GM12878 (cell line): ENCODE measurements around the gene NUP214.

Experiments used
- CEBPB ChIP-seq, 2 experiments: fragments of 150-350 bp in 1 of 2; IDR thresholded peaks; 2 replicates each; pipeline ENCODE4 v1.6.1; 2012 to 2014; ENCODE audit warnings: low read depth in 2 of 2, low read length in 2 of 2, borderline replicate concordance in 1 of 2, inconsistent platforms in 1 of 2
- PAX8 ChIP-seq: fragments of 450-650 bp; IDR thresholded peaks from 2 replicates; pipeline ENCODE4 v1.6.1; 2017; ENCODE audit warnings: mild to moderate bottlenecking, moderate library complexity
- POLR2AphosphoS2 ChIP-seq: IDR thresholded peaks from 2 replicates; pipeline ENCODE4 v1.6.1; 2011; ENCODE audit warnings: low read depth, mild to moderate bottlenecking, low read length, improper control_type of control experiment, moderate library complexity
- POLR2AphosphoS5 ChIP-seq: IDR thresholded peaks from 2 replicates; pipeline ENCODE4 v1.6.1; 2011; ENCODE audit warnings: mild to moderate bottlenecking, low read length, inconsistent platforms
- SKIL ChIP-seq: fragments of 450-650 bp; IDR thresholded peaks from 2 replicates; pipeline ENCODE4 v1.6.1; 2017; ENCODE audit warnings: mild to moderate bottlenecking, low read depth, inconsistent platforms; ENCODE audit not compliant: poor library complexity, severe bottlenecking
- TF ChIP-seq, protein P1 (sequence below), 3 experiments: IDR thresholded peaks in 2 of 3; conservative IDR thresholded peaks in 1 of 3; 2 replicates each; pipeline ENCODE4 v1.5.1; 2011; ENCODE audit warnings: low read depth in 3 of 3, low read length in 3 of 3, mild to moderate bottlenecking in 3 of 3, control low read depth in 2 of 3, moderate library complexity in 2 of 3, inconsistent platforms in 1 of 3, mixed read lengths in 1 of 3; ENCODE audit not compliant: control insufficient read depth in 2 of 3, insufficient read depth in 1 of 3; ENCODE audit errors: extremely low read depth in 1 of 3

DNA sequence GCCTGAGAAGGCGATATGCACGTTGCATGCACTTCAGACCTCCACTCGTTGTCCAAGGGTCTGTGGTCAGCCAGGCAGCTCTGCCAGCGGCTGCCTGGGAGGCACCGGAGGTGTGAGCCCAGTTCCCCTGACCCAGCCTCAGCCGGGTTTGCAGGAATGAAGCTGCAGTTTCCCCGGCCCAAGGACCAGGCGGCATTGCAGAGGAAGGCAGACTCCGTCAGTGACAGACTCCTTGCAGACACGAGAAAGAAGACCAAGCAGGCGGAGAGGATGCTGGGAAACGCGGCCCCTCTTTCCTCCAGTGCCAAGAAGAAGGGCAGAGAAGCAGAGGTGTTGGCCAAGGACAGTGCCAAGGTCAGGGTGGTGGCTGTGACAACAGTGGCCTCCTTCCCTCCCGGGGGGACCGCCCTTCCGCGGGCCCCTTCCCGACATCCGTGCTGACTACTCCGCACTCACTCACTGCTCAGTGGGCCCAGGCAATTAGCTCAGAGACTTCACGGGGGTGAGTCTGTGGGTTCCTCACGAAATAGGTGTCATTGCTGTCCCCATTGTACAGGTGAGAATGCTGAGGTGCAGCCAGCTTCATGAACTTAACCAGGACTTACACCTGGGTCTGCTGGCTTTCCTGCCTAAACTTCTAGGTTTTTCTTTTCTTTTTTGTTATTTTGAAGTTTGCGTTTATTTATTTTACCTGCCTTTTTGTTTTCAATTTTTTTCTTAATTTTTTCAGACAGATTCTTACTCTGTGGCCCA, 39.8 kb upstream of the NUP214 start:
- TF ChIP-seq POLR2AphosphoS5 (no peak), CEBPB (IDR thresholded peaks at IDR 0.05; ENCODE audit: borderline replicate concordance in 1 of 2, low read depth in 2 of 2, low read length in 2 of 2) (no peak), SKIL (no peak), PAX8 (no peak), POLR2AphosphoS2 (no peak)
- TF ChIP-seq, protein P1, sequence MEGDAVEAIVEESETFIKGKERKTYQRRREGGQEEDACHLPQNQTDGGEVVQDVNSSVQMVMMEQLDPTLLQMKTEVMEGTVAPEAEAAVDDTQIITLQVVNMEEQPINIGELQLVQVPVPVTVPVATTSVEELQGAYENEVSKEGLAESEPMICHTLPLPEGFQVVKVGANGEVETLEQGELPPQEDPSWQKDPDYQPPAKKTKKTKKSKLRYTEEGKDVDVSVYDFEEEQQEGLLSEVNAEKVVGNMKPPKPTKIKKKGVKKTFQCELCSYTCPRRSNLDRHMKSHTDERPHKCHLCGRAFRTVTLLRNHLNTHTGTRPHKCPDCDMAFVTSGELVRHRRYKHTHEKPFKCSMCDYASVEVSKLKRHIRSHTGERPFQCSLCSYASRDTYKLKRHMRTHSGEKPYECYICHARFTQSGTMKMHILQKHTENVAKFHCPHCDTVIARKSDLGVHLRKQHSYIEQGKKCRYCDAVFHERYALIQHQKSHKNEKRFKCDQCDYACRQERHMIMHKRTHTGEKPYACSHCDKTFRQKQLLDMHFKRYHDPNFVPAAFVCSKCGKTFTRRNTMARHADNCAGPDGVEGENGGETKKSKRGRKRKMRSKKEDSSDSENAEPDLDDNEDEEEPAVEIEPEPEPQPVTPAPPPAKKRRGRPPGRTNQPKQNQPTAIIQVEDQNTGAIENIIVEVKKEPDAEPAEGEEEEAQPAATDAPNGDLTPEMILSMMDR (IDR thresholded peaks at IDR 0.05 in 2 of 3, conservative IDR thresholded peaks at IDR 0.05 in 1 of 3; ENCODE audit: control insufficient read depth in 2 of 3, extremely low read depth in 1 of 3, insufficient read depth in 1 of 3, low read depth in 3 of 3, low read length in 3 of 3), result no peak
